CD1c-positive myeloid dendritic cell (primary cell): ENCODE measurements around the gene MYBPC3.
A peak's percentile ranks its signal among the peaks of the same experiment; 100 is the strongest.

Experiments
- DNase-seq: peaks from one replicate; pipeline ENCODE4 v3.0.0-alpha.2; 2016; ENCODE audit errors: extremely low spot score

MYBPC3 gene

GRCh38 chr11:47357985-47358730 lies 5.7 kb upstream of the MYBPC3 start:
- no peak for DNase-seq

GRCh38 chr11:47356998-47357329 lies 4.5 kb upstream of the MYBPC3 start:
- no peak for DNase-seq

- DNase-seq, result no peak
Observed at GRCh38 chr11:47356129-47356997, 3.9 kb upstream of the MYBPC3 start.

GRCh38 chr11:47355283-47356128 lies 3.0 kb upstream of the MYBPC3 start:
- DNase-seq, result peak; percentile 44

GRCh38 chr11:47354913-47355282 lies 2.4 kb upstream of the MYBPC3 start:
- DNase-seq, result no peak

GRCh38 chr11:47353978-47354774 lies 1.7 kb upstream of the MYBPC3 start:
- no peak for DNase-seq

- no peak for DNase-seq
Observed at GRCh38 chr11:47351156-47352126, 1.1 kb downstream of the MYBPC3 start.

- DNase-seq, result no peak
Observed at GRCh38 chr11:47350315-47350714, 2.2 kb downstream of the MYBPC3 start.

GRCh38 chr11:47349521-47350095 lies 2.9 kb downstream of the MYBPC3 start:
- no peak for DNase-seq

GRCh38 chr11:47348859-47349258 lies 3.6 kb downstream of the MYBPC3 start:
- DNase-seq, result no peak

- DNase-seq, result no peak
Observed at GRCh38 chr11:47348131-47348802, 4.2 kb downstream of the MYBPC3 start.

- no peak for DNase-seq
Observed at GRCh38 chr11:47347137-47347536, 5.4 kb downstream of the MYBPC3 start.

GRCh38 chr11:47345890-47346563 lies 6.5 kb downstream of the MYBPC3 start:
- no peak for DNase-seq

GRCh38 chr11:47342854-47343253 lies 9.6 kb downstream of the MYBPC3 start:
- no peak for DNase-seq

- no peak for DNase-seq
Observed at GRCh38 chr11:47342036-47342803, 10.3 kb downstream of the MYBPC3 start.

- no peak for DNase-seq
Observed at GRCh38 chr11:47340980-47341775, 11.3 kb downstream of the MYBPC3 start.

GRCh38 chr11:47340010-47340409 lies 12.5 kb downstream of the MYBPC3 start:
- DNase-seq, result no peak
